ENCODE data around the gene HSP90AA1. TPM values are rescaled to one million over a fixed set of nuclear protein-coding genes. Genes with fewer than 3 reads are reported as not detected.

The HSP90AA1 gene
- total RNA-seq, 1 experiment from 2014 or later, result 1,112 TPM

DNA sequence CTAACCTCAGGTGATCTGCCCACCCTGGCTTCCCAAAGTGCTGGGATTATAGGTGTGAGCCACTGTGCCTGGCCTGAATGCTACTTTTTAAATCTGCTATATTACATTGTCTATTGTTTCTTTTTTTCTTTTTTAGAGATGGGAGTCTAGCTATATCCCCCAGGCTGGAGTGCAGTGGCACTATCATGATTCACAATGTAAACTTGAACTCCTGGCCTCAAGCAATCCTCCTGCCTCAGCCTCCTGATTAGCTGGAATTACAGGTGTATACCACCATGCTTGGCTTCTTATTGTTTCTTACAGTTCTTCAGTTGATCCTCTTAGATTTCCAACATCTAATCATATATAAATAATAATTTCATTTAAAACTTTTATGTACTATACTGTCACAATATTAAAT is 37.6 kb upstream of the HSP90AA1 start:
- no peak for DNase-seq (ENCODE audit: low spot score)
- ChIA-PET CTCF (no interaction called here), POLR2A (ENCODE audit: low non-redundant PET) (no interaction called here)
- intact Hi-C loops (cut with micrococcal nuclease; ENCODE audit: unreplicated experiment), result no loop called here
- Histone ChIP-seq H3K9me3 (ENCODE audit: low read depth, low read length, poor library complexity, severe bottlenecking) (no peaks in the 10 kb centered on the region), H3K4me3 (ENCODE audit: low read depth, low read length, poor library complexity, severe bottlenecking) (no peak overlapping the region), H3K27ac (ENCODE audit: low read depth, low read length, poor library complexity, severe bottlenecking) (no peak overlapping the region), H3K27me3 (replicated peaks; ENCODE audit: insufficient read depth, low read depth, low read length, poor library complexity) (no peaks in the 10 kb centered on the region), H3K36me3 (ENCODE audit: insufficient read depth, low read length, poor library complexity, severe bottlenecking) (no peaks in the 10 kb centered on the region), H3K4me1 (ENCODE audit: insufficient read depth, low read length, poor library complexity, severe bottlenecking) (peaks cover 4% of the 10 kb centered on the region)
- BruUV-seq (replicated peaks), result no TSS peak
- TF ChIP-seq, protein P1, sequence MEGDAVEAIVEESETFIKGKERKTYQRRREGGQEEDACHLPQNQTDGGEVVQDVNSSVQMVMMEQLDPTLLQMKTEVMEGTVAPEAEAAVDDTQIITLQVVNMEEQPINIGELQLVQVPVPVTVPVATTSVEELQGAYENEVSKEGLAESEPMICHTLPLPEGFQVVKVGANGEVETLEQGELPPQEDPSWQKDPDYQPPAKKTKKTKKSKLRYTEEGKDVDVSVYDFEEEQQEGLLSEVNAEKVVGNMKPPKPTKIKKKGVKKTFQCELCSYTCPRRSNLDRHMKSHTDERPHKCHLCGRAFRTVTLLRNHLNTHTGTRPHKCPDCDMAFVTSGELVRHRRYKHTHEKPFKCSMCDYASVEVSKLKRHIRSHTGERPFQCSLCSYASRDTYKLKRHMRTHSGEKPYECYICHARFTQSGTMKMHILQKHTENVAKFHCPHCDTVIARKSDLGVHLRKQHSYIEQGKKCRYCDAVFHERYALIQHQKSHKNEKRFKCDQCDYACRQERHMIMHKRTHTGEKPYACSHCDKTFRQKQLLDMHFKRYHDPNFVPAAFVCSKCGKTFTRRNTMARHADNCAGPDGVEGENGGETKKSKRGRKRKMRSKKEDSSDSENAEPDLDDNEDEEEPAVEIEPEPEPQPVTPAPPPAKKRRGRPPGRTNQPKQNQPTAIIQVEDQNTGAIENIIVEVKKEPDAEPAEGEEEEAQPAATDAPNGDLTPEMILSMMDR (conservative IDR thresholded peaks at IDR 0.05; ENCODE audit: low read depth, low read length), result no peak
- no peak for TF ChIP-seq EZH2 (IDR thresholded peaks at IDR 0.05; ENCODE audit: borderline replicate concordance, low read depth, low read length, poor library complexity, severe bottlenecking)

GRCh38 chr14:102121567-102121966 is 34.7 kb upstream of the HSP90AA1 start:
- no peak for TF ChIP-seq EZH2 (IDR thresholded peaks at IDR 0.05; ENCODE audit: borderline replicate concordance, low read depth, low read length, poor library complexity, severe bottlenecking)

GRCh38 chr14:102120888-102121287 is 34.0 kb upstream of the HSP90AA1 start:
- no peaks in the 10 kb centered on the region for H3K36me3 ChIP-seq (ENCODE audit: insufficient read depth, low read length, poor library complexity, severe bottlenecking)
- no peaks in the 10 kb centered on the region for H3K9me3 ChIP-seq (ENCODE audit: low read depth, low read length, poor library complexity, severe bottlenecking)
- POLR2A ChIA-PET (ENCODE audit: low non-redundant PET), result no interaction called here
- TF ChIP-seq, protein P1 (conservative IDR thresholded peaks at IDR 0.05; ENCODE audit: low read depth, low read length), result no peak
- no peak for TF ChIP-seq EZH2 (IDR thresholded peaks at IDR 0.05; ENCODE audit: borderline replicate concordance, low read depth, low read length, poor library complexity, severe bottlenecking)
- H3K4me1 ChIP-seq (ENCODE audit: insufficient read depth, low read length, poor library complexity, severe bottlenecking), result peaks cover 4% of the 10 kb centered on the region
- no peaks in the 10 kb centered on the region for H3K27me3 ChIP-seq (replicated peaks; ENCODE audit: insufficient read depth, low read depth, low read length, poor library complexity)
- intact Hi-C loops (cut with micrococcal nuclease; ENCODE audit: unreplicated experiment), result no loop called here
- no peak overlapping the region for H3K4me3 ChIP-seq (ENCODE audit: low read depth, low read length, poor library complexity, severe bottlenecking)
- CTCF ChIA-PET, result no interaction called here
- BruUV-seq (replicated peaks), result no TSS peak
- H3K27ac ChIP-seq (ENCODE audit: low read depth, low read length, poor library complexity, severe bottlenecking), result no peak overlapping the region
- no peak for DNase-seq (ENCODE audit: low spot score)

More at GRCh38 chr14:102121567-102121966, 34.7 kb upstream of the HSP90AA1 start:
- Histone ChIP-seq H3K4me1 (ENCODE audit: insufficient read depth, low read length, poor library complexity, severe bottlenecking) (peaks cover 4% of the 10 kb centered on the region), H3K27ac (ENCODE audit: low read depth, low read length, poor library complexity, severe bottlenecking) (no peak overlapping the region), H3K27me3 (replicated peaks; ENCODE audit: insufficient read depth, low read depth, low read length, poor library complexity) (no peaks in the 10 kb centered on the region), H3K4me3 (ENCODE audit: low read depth, low read length, poor library complexity, severe bottlenecking) (no peak overlapping the region), H3K36me3 (ENCODE audit: insufficient read depth, low read length, poor library complexity, severe bottlenecking) (no peaks in the 10 kb centered on the region), H3K9me3 (ENCODE audit: low read depth, low read length, poor library complexity, severe bottlenecking) (no peaks in the 10 kb centered on the region)
- intact Hi-C loops (cut with micrococcal nuclease; ENCODE audit: unreplicated experiment), result no loop called here
- no TSS peak for BruUV-seq (replicated peaks)
- CTCF ChIA-PET, result no interaction called here
- DNase-seq (ENCODE audit: low spot score), result no peak
- POLR2A ChIA-PET (ENCODE audit: low non-redundant PET), result no interaction called here

GRCh38 chr14:102117852-102118251 is 31.0 kb upstream of the HSP90AA1 start:
- no TSS peak for BruUV-seq (replicated peaks)
- no peak for DNase-seq (ENCODE audit: low spot score)
- intact Hi-C loops (cut with micrococcal nuclease; ENCODE audit: unreplicated experiment), result no loop called here
- no peaks in the 10 kb centered on the region for H3K27me3 ChIP-seq (replicated peaks; ENCODE audit: insufficient read depth, low read depth, low read length, poor library complexity)
- no peak overlapping the region for H3K4me3 ChIP-seq (ENCODE audit: low read depth, low read length, poor library complexity, severe bottlenecking)
- TF ChIP-seq EZH2 (IDR thresholded peaks at IDR 0.05; ENCODE audit: borderline replicate concordance, low read depth, low read length, poor library complexity, severe bottlenecking), result no peak
- TF ChIP-seq, protein P1 (conservative IDR thresholded peaks at IDR 0.05; ENCODE audit: low read depth, low read length), result no peak
- peaks cover 4% of the 10 kb centered on the region for H3K4me1 ChIP-seq (ENCODE audit: insufficient read depth, low read length, poor library complexity, severe bottlenecking)
- H3K9me3 ChIP-seq (ENCODE audit: low read depth, low read length, poor library complexity, severe bottlenecking), result no peaks in the 10 kb centered on the region
- ChIA-PET CTCF (no interaction called here), POLR2A (ENCODE audit: low non-redundant PET) (no interaction called here)
- H3K27ac ChIP-seq (ENCODE audit: low read depth, low read length, poor library complexity, severe bottlenecking), result no peak overlapping the region
- H3K36me3 ChIP-seq (ENCODE audit: insufficient read depth, low read length, poor library complexity, severe bottlenecking), result no peaks in the 10 kb centered on the region
